Upper lobe of left lung (tissue), 6 donors: ENCODE measurements around the gene TPST2. TPM values are rescaled to one million over a fixed set of nuclear protein-coding genes. Genes with fewer than 3 reads are reported as not detected.

Experiments used
- ATAC-seq, 2 donors: fragments of 200-7000 bp; cut with Tn5 transposase; one replicate each; pipeline ENCODE4 v1.9.1; 2022; ENCODE audit warnings: mild to moderate bottlenecking in 2 of 2, moderate library complexity in 2 of 2; ENCODE audit not compliant: low FRiP score in 2 of 2
- DNase-seq, 2 donors: peaks; one replicate each; pipeline ENCODE4 v3.0.0-alpha.2; 2019 to 2020
- H3K27ac ChIP-seq, 4 donors: fragments of 200-600 bp; sonication (generic); one replicate each; pipeline ENCODE4 v1.5.1; 2016 to 2019
- H3K27me3 ChIP-seq, 4 donors: fragments of 200-600 bp; sonication (generic); one replicate each; pipeline ENCODE4 v1.5.1; 2017 to 2019
- H3K36me3 ChIP-seq, 4 donors: fragments of 200-600 bp; sonication (generic); one replicate each; pipeline ENCODE4 v1.5.1; 2016 to 2019
- H3K4me1 ChIP-seq, 4 donors: fragments of 200-600 bp; sonication (generic); one replicate each; pipeline ENCODE4 v1.5.1; 2018 to 2019
- H3K4me3 ChIP-seq, 4 donors: fragments of 200-600 bp; sonication (generic); one replicate each; pipeline ENCODE4 v1.5.1; 2017 to 2019; ENCODE audit warnings: mild to moderate bottlenecking in 2 of 4, moderate library complexity in 1 of 4
- H3K9me3 ChIP-seq, 4 donors: fragments of 200-600 bp; sonication (generic); one replicate each; pipeline ENCODE4 v1.5.1; 2018 to 2019
- EP300 ChIP-seq, 4 donors: sonication (generic); formaldehyde crosslinking; IDR thresholded peaks; one replicate each; pipeline ENCODE4 v1.5.1; 2017; ENCODE audit warnings: antibody characterized with exemption in 4 of 4, control low read depth in 2 of 4
- POLR2A ChIP-seq, 4 donors: fragments of 450-650 bp; IDR thresholded peaks; one replicate each; pipeline ENCODE4 v1.5.1; 2016 to 2017; ENCODE audit warnings: antibody characterized with exemption in 4 of 4, mild to moderate bottlenecking in 2 of 4
- POLR2AphosphoS5 ChIP-seq, 2 donors: sonication (generic); formaldehyde crosslinking; IDR thresholded peaks; one replicate each; pipeline ENCODE4 v1.5.1; 2017; ENCODE audit warnings: antibody characterized with exemption in 2 of 2
- WGBS, 2 donors: methylation state at CpG; one replicate each; pipeline ENCODE4 v1.1.5; 2017 to 2018; 5-methylcytosine and 5-hydroxymethylcytosine counted together
- total RNA-seq, 6 donors: library from RNA; depleted of rRNA in 4 of 6; stranded (reverse); fragments of >200 nt in 4 of 6; gene quantifications; one replicate each; pipeline versions ENCODE4 v1.1.0 to v1.2.1, GENCODE V29; 2016 to 2021
- TF ChIP-seq, protein P1 (sequence below), 6 experiments: fragments of 450-650 bp in 4 of 6; fragments of 200-600 bp in 2 of 6; sonication (generic) in 2 of 6; IDR thresholded peaks; one replicate each; pipeline ENCODE4 v1.5.1; 2016 to 2019; ENCODE audit warnings: antibody characterized with exemption in 6 of 6
- donor health status: DM: no; HTN: no; CAD: no; lungs with moderate emphysema.
- donor health status: DM: no; HTN: yes; CAD: no; lungs with severe emphysema.

The TPST2 gene
- total RNA-seq, 6 donors from 2014 or later: 50.5 to 253 (median 95.8) TPM

DNA sequence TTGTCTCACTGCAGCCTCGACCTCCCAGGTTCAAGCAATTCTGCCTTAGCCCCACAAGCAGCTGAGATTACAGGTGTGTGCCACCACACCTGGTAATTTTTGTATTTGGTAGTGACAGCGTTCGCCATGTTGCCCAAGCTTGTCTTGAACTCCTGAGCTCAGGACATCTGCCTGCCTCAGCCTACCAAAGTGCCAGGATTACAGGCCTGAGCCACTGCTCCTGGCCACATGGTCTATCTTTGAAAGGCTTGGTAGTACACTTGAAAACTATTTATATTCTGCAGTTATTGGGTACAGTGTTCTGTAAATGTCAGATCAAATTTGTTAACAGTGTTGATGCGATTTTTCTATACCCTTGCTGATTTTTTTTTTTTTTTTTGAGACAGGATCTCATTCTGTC lies 41.4 kb upstream of the TPST2 start:
- H3K4me3 ChIP-seq: no peak overlapping the region
- no peak for TF ChIP-seq POLR2AphosphoS5 (IDR thresholded peaks at IDR 0.05)
- DNase-seq: no peak

GRCh38 chr22:26629988-26630761 lies 40.2 kb upstream of the TPST2 start:
- H3K9me3 ChIP-seq: no peaks in the 10 kb centered on the region
- TF ChIP-seq POLR2A (IDR thresholded peaks at IDR 0.05): no peak
- TF ChIP-seq EP300 (IDR thresholded peaks at IDR 0.05): no peak
- no peaks in the 10 kb centered on the region for H3K27me3 ChIP-seq
- H3K27ac ChIP-seq: no peak overlapping the region
- no peaks in the 10 kb centered on the region for H3K36me3 ChIP-seq
- peaks cover 0 to 7% (median 1%) of the 10 kb centered on the region in 4 donors for H3K4me1 ChIP-seq
- no peak for DNase-seq
- ATAC-seq: no peak
- 90 to 91% methylated on average over 16 to 18 of the region's 18 CpGs for WGBS, 2 donors
- H3K4me3 ChIP-seq: no peak overlapping the region

More for the DNA sequence above, 41.4 kb upstream of the TPST2 start:
- Histone ChIP-seq H3K9me3 (no peaks in the 10 kb centered on the region), H3K4me1 (peaks cover 0 to 7% (median 1%) of the 10 kb centered on the region in 4 donors), H3K27ac (peak overlapping the region in 3 of 4 donors; percentile 73 to 85 (median 77)), H3K36me3 (no peaks in the 10 kb centered on the region), H3K27me3 (no peaks in the 10 kb centered on the region)
- 93 to 94% methylated on average over 4 of the region's 4 CpGs for WGBS, 2 donors
- ATAC-seq: no peak

DNA sequence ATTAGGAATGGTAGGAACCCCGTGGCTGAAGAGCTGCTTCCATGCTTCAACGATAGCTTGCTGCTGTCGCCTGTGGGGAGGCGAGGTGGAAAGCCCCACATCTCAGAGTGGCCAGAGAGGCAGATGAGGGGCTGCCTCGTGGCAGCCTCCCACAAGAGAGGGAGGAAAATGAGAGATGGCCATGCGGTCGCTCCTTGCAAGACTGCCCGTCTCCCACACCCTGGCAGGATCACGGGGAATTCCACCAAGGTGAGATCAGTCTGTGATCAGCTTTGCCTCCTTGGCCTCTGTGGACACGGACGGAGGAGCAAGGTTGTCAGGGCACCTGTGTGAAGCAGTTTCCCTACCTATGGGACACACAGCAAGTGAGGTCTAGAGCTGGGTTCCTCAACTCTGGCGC lies 34.9 kb upstream of the TPST2 start:
- ATAC-seq (no peak), DNase-seq (no peak)
- Histone ChIP-seq H3K9me3 (no peaks in the 10 kb centered on the region), H3K27me3 (no peaks in the 10 kb centered on the region), H3K36me3 (no peaks in the 10 kb centered on the region), H3K4me3 (no peak overlapping the region), H3K4me1 (peaks cover 0 to 2% (median under 1%) of the 10 kb centered on the region in 4 donors), H3K27ac (no peak overlapping the region)
- 78 to 82% methylated on average over 9 to 12 of the region's 12 CpGs for WGBS, 2 donors
- TF ChIP-seq EP300 (IDR thresholded peaks at IDR 0.05): no peak
- TF ChIP-seq, protein P1, sequence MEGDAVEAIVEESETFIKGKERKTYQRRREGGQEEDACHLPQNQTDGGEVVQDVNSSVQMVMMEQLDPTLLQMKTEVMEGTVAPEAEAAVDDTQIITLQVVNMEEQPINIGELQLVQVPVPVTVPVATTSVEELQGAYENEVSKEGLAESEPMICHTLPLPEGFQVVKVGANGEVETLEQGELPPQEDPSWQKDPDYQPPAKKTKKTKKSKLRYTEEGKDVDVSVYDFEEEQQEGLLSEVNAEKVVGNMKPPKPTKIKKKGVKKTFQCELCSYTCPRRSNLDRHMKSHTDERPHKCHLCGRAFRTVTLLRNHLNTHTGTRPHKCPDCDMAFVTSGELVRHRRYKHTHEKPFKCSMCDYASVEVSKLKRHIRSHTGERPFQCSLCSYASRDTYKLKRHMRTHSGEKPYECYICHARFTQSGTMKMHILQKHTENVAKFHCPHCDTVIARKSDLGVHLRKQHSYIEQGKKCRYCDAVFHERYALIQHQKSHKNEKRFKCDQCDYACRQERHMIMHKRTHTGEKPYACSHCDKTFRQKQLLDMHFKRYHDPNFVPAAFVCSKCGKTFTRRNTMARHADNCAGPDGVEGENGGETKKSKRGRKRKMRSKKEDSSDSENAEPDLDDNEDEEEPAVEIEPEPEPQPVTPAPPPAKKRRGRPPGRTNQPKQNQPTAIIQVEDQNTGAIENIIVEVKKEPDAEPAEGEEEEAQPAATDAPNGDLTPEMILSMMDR (IDR thresholded peaks at IDR 0.05): no peak
- no peak for TF ChIP-seq POLR2AphosphoS5 (IDR thresholded peaks at IDR 0.05)
- no peak for TF ChIP-seq POLR2A (IDR thresholded peaks at IDR 0.05)

GRCh38 chr22:26623984-26624383 lies 34.1 kb upstream of the TPST2 start:
- H3K9me3 ChIP-seq: no peaks in the 10 kb centered on the region
- WGBS, 2 donors: 88 to 94% methylated on average over 1 of the region's 1 CpG
- peaks cover 5 to 9% (median 6%) of the 10 kb centered on the region in 4 donors for H3K4me1 ChIP-seq
- no peak overlapping the region for H3K4me3 ChIP-seq
- no peak overlapping the region for H3K27ac ChIP-seq
- no peaks in the 10 kb centered on the region for H3K36me3 ChIP-seq
- H3K27me3 ChIP-seq: no peaks in the 10 kb centered on the region
- no peak for TF ChIP-seq POLR2A (IDR thresholded peaks at IDR 0.05)
- DNase-seq (no peak), ATAC-seq (no peak)

- DNase-seq (no peak), ATAC-seq (no peak)
- Histone ChIP-seq H3K27me3 (no peaks in the 10 kb centered on the region), H3K4me3 (no peak within 1 kb of the TSS), H3K9me3 (no peaks in the 10 kb centered on the region), H3K27ac (no peak within 1 kb of the TSS), H3K4me1 (peaks cover 14 to 25% (median 17%) of the 10 kb centered on the region in 4 donors), H3K36me3 (no peaks in the 10 kb centered on the region)
- WGBS, 2 donors: 76 to 82% methylated on average over 5 to 6 of the region's 7 CpGs
- TF ChIP-seq POLR2AphosphoS5 (IDR thresholded peaks at IDR 0.05): no peak
- no peak for TF ChIP-seq EP300 (IDR thresholded peaks at IDR 0.05)
- TF ChIP-seq POLR2A (IDR thresholded peaks at IDR 0.05): no peak
- TF ChIP-seq, protein P1 (IDR thresholded peaks at IDR 0.05): no peak
Measured at GRCh38 chr22:26621663-26622062, 31.7 kb upstream of the TPST2 start, which contains the start of gene CRYBA4. Gene CRYBA4, plus strand, starts transcription at chr22:26621963. Its CDS starts 634 bp downstream, at chr22:26622597.

GRCh38 chr22:26620197-26620596 lies 30.3 kb upstream of the TPST2 start:
- Histone ChIP-seq H3K36me3 (no peaks in the 10 kb centered on the region), H3K27ac (no peak overlapping the region), H3K27me3 (no peaks in the 10 kb centered on the region), H3K4me1 (peaks cover 14 to 33% (median 22%) of the 10 kb centered on the region in 4 donors), H3K4me3 (no peak overlapping the region), H3K9me3 (no peaks in the 10 kb centered on the region)
- 94 to 96% methylated on average over 2 of the region's 2 CpGs for WGBS, 2 donors
- DNase-seq: no peak
- no peak for ATAC-seq
- TF ChIP-seq POLR2A (IDR thresholded peaks at IDR 0.05) (no peak), EP300 (IDR thresholded peaks at IDR 0.05) (no peak), POLR2AphosphoS5 (IDR thresholded peaks at IDR 0.05) (no peak)
- TF ChIP-seq, protein P1 (IDR thresholded peaks at IDR 0.05): no peak
